ENCODE results near the gene TTLL11.

- no peak for TF ChIP-seq POLR2AphosphoS5 (IDR thresholded peaks at IDR 0.05; ENCODE audit: low read depth)
- TF ChIP-seq, protein P1, sequence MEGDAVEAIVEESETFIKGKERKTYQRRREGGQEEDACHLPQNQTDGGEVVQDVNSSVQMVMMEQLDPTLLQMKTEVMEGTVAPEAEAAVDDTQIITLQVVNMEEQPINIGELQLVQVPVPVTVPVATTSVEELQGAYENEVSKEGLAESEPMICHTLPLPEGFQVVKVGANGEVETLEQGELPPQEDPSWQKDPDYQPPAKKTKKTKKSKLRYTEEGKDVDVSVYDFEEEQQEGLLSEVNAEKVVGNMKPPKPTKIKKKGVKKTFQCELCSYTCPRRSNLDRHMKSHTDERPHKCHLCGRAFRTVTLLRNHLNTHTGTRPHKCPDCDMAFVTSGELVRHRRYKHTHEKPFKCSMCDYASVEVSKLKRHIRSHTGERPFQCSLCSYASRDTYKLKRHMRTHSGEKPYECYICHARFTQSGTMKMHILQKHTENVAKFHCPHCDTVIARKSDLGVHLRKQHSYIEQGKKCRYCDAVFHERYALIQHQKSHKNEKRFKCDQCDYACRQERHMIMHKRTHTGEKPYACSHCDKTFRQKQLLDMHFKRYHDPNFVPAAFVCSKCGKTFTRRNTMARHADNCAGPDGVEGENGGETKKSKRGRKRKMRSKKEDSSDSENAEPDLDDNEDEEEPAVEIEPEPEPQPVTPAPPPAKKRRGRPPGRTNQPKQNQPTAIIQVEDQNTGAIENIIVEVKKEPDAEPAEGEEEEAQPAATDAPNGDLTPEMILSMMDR (conservative IDR thresholded peaks at IDR 0.05; ENCODE audit: low read depth in 2 of 2): no peak
- no peak for TF ChIP-seq EZH2phosphoT487 (IDR thresholded peaks at IDR 0.05; ENCODE audit: unreplicated experiment)
- TF ChIP-seq NANOG (IDR thresholded peaks at IDR 0.05; ENCODE audit: borderline replicate concordance): no peak
- no peak for TF ChIP-seq EZH2 (IDR thresholded peaks at IDR 0.05; ENCODE audit: low read depth, unreplicated experiment)
These were observed 31.4 kb upstream of the TTLL11 start for GRCh38 chr9:122124528-122124927.
